GM21526 (cell line): ENCODE results near the gene C11orf42.

Experiments
- ATAC-seq: cut with Tn5 transposase; IDR thresholded peaks from one replicate; pipeline ENCODE4 v1.9.1; 2021; ENCODE audit warnings: moderate library complexity; ENCODE audit not compliant: unreplicated experiment, low FRiP score

The C11orf42 gene

GRCh38 chr11:6251990-6252473 lies 46.7 kb downstream of the C11orf42 start:
- ATAC-seq = no peak

- ATAC-seq = no peak
These were observed 47.8 kb downstream of the C11orf42 start for GRCh38 chr11:6253197-6253596.

GRCh38 chr11:6258141-6258540 lies 52.8 kb downstream of the C11orf42 start:
- no peak for ATAC-seq

GRCh38 chr11:6258571-6259081 lies 53.3 kb downstream of the C11orf42 start:
- ATAC-seq = no peak

- no peak for ATAC-seq
These were observed 54.9 kb downstream of the C11orf42 start for GRCh38 chr11:6260207-6260726.
